Loucy (cell line): ENCODE measurements around the gene ELOVL6.

Experiments
- H2AFZ ChIP-seq: fragments of 200-600 bp; sonication (generic); 2 replicates; pipeline ENCODE4 v1.6.0; 2016; ENCODE audit warnings: antibody characterized with exemption, mild to moderate bottlenecking, low read length, moderate library complexity
- H3F3A ChIP-seq: fragments of 200-600 bp; 2 replicates; pipeline ENCODE4 v1.6.0; 2016; ENCODE audit warnings: antibody characterized with exemption, low read depth, mild to moderate bottlenecking
- H3K27me3 ChIP-seq: fragments of 200-600 bp; sonication (generic); 2 replicates; pipeline ENCODE4 v1.6.1; 2014; ENCODE audit warnings: low read length, mild to moderate bottlenecking; ENCODE audit not compliant: insufficient read depth, poor library complexity, severe bottlenecking
- H3K36me3 ChIP-seq: fragments of 200-600 bp; sonication (generic); 2 replicates; pipeline ENCODE4 v1.6.1; 2016; ENCODE audit warnings: low read length; ENCODE audit not compliant: insufficient read depth
- H3K4me1 ChIP-seq: fragments of 200-600 bp; sonication (generic); 2 replicates; pipeline ENCODE4 v1.5.1; 2014; ENCODE audit warnings: low read length, mild to moderate bottlenecking; ENCODE audit not compliant: insufficient read depth, poor library complexity, severe bottlenecking
- H3K4me2 ChIP-seq: fragments of 200-600 bp; sonication (generic); 2 replicates; pipeline ENCODE4 v1.6.0; 2014; ENCODE audit warnings: antibody characterized with exemption, low read length, low read depth, mild to moderate bottlenecking; ENCODE audit not compliant: poor library complexity, severe bottlenecking
- H3K4me3 ChIP-seq: fragments of 200-600 bp; sonication (generic); 2 replicates; pipeline ENCODE4 v1.5.1; 2014; ENCODE audit warnings: low read length, mild to moderate bottlenecking, mixed read lengths; ENCODE audit not compliant: poor library complexity, severe bottlenecking
- H3K79me2 ChIP-seq: fragments of 200-600 bp; sonication (generic); 2 replicates; pipeline ENCODE4 v1.6.1; 2014; ENCODE audit warnings: low read length; ENCODE audit not compliant: insufficient read depth
- H3K9ac ChIP-seq: fragments of 200-600 bp; sonication (generic); 2 replicates; pipeline ENCODE4 v1.6.0; 2014; ENCODE audit warnings: mild to moderate bottlenecking, low read depth, low read length, moderate library complexity; ENCODE audit not compliant: poor library complexity, severe bottlenecking
- H3K9me2 ChIP-seq: fragments of 200-600 bp; sonication (generic); replicated peaks from 2 replicates; pipeline ENCODE4 v1.6.1; 2016; ENCODE audit warnings: low read depth, low read length, mixed read lengths
- H3K9me3 ChIP-seq: fragments of 200-600 bp; sonication (generic); 2 replicates; pipeline ENCODE4 v1.6.1; 2014; ENCODE audit warnings: mild to moderate bottlenecking, antibody characterized with exemption, low read length, low read depth; ENCODE audit not compliant: insufficient read depth
- H4K20me1 ChIP-seq: fragments of 200-600 bp; sonication (generic); 2 replicates; pipeline ENCODE4 v1.6.0; 2014; ENCODE audit warnings: antibody characterized with exemption, low read length, mild to moderate bottlenecking; ENCODE audit not compliant: insufficient read depth, poor library complexity, severe bottlenecking
- EZH2phosphoT487 ChIP-seq: fragments of 200-600 bp; IDR thresholded peaks from 2 replicates; pipeline ENCODE4 v1.6.1; 2018; ENCODE audit warnings: antibody characterized with exemption, mild to moderate bottlenecking, moderate library complexity, borderline replicate concordance
- TF ChIP-seq, protein P1 (sequence below): fragments of 200-600 bp; sonication (generic); conservative IDR thresholded peaks from 2 replicates; pipeline ENCODE4 v1.5.1; 2014; ENCODE audit warnings: mild to moderate bottlenecking, antibody characterized with exemption, low read length

ELOVL6 gene

DNA sequence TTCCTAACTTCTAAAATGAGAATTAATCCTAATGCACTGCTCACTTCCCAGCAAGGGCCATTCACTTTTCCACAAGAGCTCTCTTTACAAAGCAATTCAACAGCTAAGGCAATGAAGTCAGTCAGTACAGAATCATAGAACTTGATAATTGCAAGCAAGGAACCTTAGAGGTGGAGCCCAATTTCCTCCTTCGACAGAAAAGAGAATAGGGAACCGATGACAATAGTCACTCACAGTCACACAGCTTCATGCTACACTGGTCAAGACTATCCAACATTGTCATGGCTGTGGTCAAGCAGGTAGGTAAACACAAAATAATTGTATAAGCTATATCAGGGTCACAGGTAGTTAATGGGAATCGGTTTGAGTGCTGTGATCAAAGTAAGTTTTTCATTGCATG is 90.0 kb downstream of the ELOVL6 start:
- H4K20me1 ChIP-seq: no peaks in the 10 kb centered on the region
- no peak overlapping the region for H3K9ac ChIP-seq
- H3K4me3 ChIP-seq: no peak overlapping the region
- peaks cover 29% of the 10 kb centered on the region; the same call in 1 of the 2 replicates for H3K36me3 ChIP-seq
- no peaks in the 10 kb centered on the region for H3F3A ChIP-seq
- no peaks in the 10 kb centered on the region for H3K9me3 ChIP-seq
- TF ChIP-seq EZH2phosphoT487: no peak
- TF ChIP-seq, protein P1, sequence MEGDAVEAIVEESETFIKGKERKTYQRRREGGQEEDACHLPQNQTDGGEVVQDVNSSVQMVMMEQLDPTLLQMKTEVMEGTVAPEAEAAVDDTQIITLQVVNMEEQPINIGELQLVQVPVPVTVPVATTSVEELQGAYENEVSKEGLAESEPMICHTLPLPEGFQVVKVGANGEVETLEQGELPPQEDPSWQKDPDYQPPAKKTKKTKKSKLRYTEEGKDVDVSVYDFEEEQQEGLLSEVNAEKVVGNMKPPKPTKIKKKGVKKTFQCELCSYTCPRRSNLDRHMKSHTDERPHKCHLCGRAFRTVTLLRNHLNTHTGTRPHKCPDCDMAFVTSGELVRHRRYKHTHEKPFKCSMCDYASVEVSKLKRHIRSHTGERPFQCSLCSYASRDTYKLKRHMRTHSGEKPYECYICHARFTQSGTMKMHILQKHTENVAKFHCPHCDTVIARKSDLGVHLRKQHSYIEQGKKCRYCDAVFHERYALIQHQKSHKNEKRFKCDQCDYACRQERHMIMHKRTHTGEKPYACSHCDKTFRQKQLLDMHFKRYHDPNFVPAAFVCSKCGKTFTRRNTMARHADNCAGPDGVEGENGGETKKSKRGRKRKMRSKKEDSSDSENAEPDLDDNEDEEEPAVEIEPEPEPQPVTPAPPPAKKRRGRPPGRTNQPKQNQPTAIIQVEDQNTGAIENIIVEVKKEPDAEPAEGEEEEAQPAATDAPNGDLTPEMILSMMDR: no peak
- no peaks in the 10 kb centered on the region for H3K27me3 ChIP-seq
- H3K79me2 ChIP-seq: peaks cover 17% of the 10 kb centered on the region; the same call in 1 of the 2 replicates
- no peaks in the 10 kb centered on the region for H3K4me1 ChIP-seq
- no peaks in the 10 kb centered on the region for H3K9me2 ChIP-seq
- H2AFZ ChIP-seq: no peak overlapping the region
- H3K4me2 ChIP-seq: no peak overlapping the region

DNA sequence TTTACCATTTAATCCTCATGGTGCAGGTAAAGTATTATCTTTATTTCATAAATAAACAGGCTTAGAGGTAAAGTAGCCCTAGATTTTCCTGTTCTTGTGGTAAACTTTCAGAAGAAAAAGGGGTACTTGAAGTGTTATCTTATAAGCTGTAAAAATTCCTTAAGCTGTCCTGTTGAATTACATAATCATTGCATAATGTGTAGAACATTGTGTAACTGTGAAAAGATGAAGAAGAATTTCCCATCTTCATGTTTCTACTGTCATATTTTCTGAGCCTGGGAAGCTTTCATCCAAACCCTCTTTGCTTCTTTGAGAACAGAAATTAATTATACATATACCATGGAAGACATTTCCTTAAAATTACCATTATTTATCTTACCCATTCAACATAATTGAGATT is 90.5 kb downstream of the ELOVL6 start:
- Histone ChIP-seq H3K9me3 (no peaks in the 10 kb centered on the region), H3K4me2 (no peak overlapping the region), H3F3A (no peaks in the 10 kb centered on the region), H2AFZ (no peak overlapping the region), H3K4me1 (no peaks in the 10 kb centered on the region), H3K27me3 (no peaks in the 10 kb centered on the region), H3K9ac (no peak overlapping the region), H3K9me2 (no peaks in the 10 kb centered on the region), H3K36me3 (peaks cover 29% of the 10 kb centered on the region; the same call in 1 of the 2 replicates), H4K20me1 (no peaks in the 10 kb centered on the region), H3K4me3 (no peak overlapping the region), H3K79me2 (peaks cover 13% of the 10 kb centered on the region; the same call in 1 of the 2 replicates)
- TF ChIP-seq, protein P1: no peak
- TF ChIP-seq EZH2phosphoT487: no peak

GRCh38 chr4:110106931-110107296 is 91.5 kb downstream of the ELOVL6 start:
- H3K36me3 ChIP-seq: peaks cover 30% of the 10 kb centered on the region; the same call in 1 of the 2 replicates
- no peaks in the 10 kb centered on the region for H3K4me1 ChIP-seq
- no peaks in the 10 kb centered on the region for H4K20me1 ChIP-seq
- peaks cover 13% of the 10 kb centered on the region; the same call in 1 of the 2 replicates for H3K79me2 ChIP-seq
- H3K9me3 ChIP-seq: no peaks in the 10 kb centered on the region
- no peak overlapping the region for H3K4me3 ChIP-seq
- H3K27me3 ChIP-seq: no peaks in the 10 kb centered on the region
- no peak overlapping the region for H2AFZ ChIP-seq
- no peaks in the 10 kb centered on the region for H3F3A ChIP-seq
- no peaks in the 10 kb centered on the region for H3K9me2 ChIP-seq
- no peak overlapping the region for H3K4me2 ChIP-seq
- TF ChIP-seq EZH2phosphoT487: no peak
- TF ChIP-seq, protein P1: no peak
- no peak overlapping the region for H3K9ac ChIP-seq
